WI38 (cell line): ENCODE data around the gene GALNT18.

Experiments used
- H3K4me3 ChIP-seq: 2 replicates; pipeline ENCODE4 v1.5.1; 2011; ENCODE audit warnings: low read depth, mild to moderate bottlenecking, control low read depth, low read length
- TF ChIP-seq, protein P1 (sequence below): IDR thresholded peaks from 2 replicates; pipeline ENCODE4 v1.5.1; 2012; ENCODE audit warnings: low read depth, mild to moderate bottlenecking, control low read depth, low read length

GALNT18 gene

GRCh38 chr11:11577932-11578911 lies 43.6 kb downstream of the GALNT18 start:
- TF ChIP-seq, protein P1, sequence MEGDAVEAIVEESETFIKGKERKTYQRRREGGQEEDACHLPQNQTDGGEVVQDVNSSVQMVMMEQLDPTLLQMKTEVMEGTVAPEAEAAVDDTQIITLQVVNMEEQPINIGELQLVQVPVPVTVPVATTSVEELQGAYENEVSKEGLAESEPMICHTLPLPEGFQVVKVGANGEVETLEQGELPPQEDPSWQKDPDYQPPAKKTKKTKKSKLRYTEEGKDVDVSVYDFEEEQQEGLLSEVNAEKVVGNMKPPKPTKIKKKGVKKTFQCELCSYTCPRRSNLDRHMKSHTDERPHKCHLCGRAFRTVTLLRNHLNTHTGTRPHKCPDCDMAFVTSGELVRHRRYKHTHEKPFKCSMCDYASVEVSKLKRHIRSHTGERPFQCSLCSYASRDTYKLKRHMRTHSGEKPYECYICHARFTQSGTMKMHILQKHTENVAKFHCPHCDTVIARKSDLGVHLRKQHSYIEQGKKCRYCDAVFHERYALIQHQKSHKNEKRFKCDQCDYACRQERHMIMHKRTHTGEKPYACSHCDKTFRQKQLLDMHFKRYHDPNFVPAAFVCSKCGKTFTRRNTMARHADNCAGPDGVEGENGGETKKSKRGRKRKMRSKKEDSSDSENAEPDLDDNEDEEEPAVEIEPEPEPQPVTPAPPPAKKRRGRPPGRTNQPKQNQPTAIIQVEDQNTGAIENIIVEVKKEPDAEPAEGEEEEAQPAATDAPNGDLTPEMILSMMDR: no peak
- H3K4me3 ChIP-seq: no peak overlapping the region

DNA sequence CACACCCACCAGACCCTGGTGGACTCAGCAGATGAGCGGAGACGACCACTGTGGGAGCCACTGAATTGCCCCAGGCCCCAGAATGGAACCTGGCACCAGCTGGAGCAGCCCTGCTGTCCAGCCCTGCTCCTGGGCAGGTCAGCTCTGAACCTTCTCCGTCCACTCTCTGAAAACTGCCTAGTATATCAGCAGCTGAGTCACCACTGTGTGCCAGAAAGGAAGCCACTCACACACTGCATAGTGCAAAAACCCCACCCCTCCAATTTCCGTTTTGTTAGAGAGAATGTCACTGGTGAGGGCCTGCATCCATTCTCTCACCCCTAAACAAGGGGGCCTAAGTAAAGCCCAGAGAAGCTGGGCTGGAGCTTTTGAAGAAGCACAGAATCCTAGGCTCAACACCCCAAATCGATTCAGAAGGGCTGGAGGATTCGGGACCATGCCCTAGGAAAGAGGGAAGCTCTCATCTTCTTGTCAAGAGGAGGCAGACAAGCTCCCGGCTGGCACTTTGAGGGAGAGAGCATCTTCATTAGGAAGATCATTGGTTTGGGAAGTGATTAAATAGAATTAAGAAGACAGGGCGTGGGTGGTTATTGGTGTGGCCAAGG lies 44.5 kb downstream of the GALNT18 start:
- TF ChIP-seq, protein P1: no peak
- H3K4me3 ChIP-seq: no peak overlapping the region

GRCh38 chr11:11574373-11575287 lies 47.2 kb downstream of the GALNT18 start:
- H3K4me3 ChIP-seq: no peak overlapping the region
- TF ChIP-seq, protein P1: no peak

- TF ChIP-seq, protein P1: no peak
- H3K4me3 ChIP-seq: no peak overlapping the region
These were observed 49.4 kb downstream of the GALNT18 start for GRCh38 chr11:11572386-11572785.

GRCh38 chr11:11571893-11572292 lies 49.9 kb downstream of the GALNT18 start:
- TF ChIP-seq, protein P1: no peak
- no peak overlapping the region for H3K4me3 ChIP-seq

GRCh38 chr11:11570823-11571222 lies 51.0 kb downstream of the GALNT18 start:
- TF ChIP-seq, protein P1: no peak

More at GRCh38 chr11:11570823-11571222, 51.0 kb downstream of the GALNT18 start:
- H3K4me3 ChIP-seq: no peak overlapping the region
